Daoy (cell line): ENCODE measurements around the gene MIPEP. TPM values are rescaled to one million over a fixed set of nuclear protein-coding genes. Genes with fewer than 3 reads are reported as not detected.
"Not testable (repeated sequence)": the region's sequence is repeated elsewhere in the genome, so short reads cannot be mapped to it uniquely, and the experiment has no call there.

ENCODE experiments used
- DNase-seq: peaks from one replicate; pipeline ENCODE4 v3.0.0-alpha.2; 2015; ENCODE audit warnings: low read depth
- total RNA-seq: library from RNA; depleted of rRNA; stranded (reverse); fragments of >200 nt; shearing (Covaris generic); gene quantifications from 2 replicates; pipeline ENCODE4 v1.2.3, GENCODE V29; 2014; rRNA removed

The MIPEP gene
- 15.5 and 22.9 TPM in 2 replicates for total RNA-seq

GRCh38 chr13:23888658-23889614, at the start of gene MIPEP:
MIPEP (minus strand) TSS chr13:23889400; CDS start chr13:23889320, 80 bp downstream.
- DNase-seq: peak; percentile 96

GRCh38 chr13:23934520-23934919, 45.3 kb upstream of the MIPEP start:
- DNase-seq: no peak

DNA sequence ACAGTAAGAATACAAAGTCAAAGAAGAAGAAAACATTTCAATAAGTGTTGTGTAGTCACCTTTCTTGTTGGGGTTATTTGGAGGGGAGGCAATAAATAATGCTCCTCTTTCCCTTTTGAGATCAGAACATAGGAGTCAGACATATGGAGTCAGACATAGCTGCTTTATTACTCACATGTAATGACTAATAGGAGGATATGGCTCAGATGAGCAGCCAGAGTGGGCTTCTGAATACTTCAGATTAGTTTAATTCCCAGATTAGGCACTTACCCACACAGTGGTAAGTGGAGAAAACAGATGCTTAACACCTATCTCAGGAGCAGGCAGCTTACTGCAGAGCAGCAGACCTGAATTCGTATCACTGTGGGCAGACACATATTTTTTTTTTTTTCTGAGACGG, 39.8 kb upstream of the MIPEP start:
- DNase-seq: peak; percentile 58

- DNase-seq: no peak
Measured at GRCh38 chr13:23923031-23923430, 33.8 kb upstream of the MIPEP start.

DNA sequence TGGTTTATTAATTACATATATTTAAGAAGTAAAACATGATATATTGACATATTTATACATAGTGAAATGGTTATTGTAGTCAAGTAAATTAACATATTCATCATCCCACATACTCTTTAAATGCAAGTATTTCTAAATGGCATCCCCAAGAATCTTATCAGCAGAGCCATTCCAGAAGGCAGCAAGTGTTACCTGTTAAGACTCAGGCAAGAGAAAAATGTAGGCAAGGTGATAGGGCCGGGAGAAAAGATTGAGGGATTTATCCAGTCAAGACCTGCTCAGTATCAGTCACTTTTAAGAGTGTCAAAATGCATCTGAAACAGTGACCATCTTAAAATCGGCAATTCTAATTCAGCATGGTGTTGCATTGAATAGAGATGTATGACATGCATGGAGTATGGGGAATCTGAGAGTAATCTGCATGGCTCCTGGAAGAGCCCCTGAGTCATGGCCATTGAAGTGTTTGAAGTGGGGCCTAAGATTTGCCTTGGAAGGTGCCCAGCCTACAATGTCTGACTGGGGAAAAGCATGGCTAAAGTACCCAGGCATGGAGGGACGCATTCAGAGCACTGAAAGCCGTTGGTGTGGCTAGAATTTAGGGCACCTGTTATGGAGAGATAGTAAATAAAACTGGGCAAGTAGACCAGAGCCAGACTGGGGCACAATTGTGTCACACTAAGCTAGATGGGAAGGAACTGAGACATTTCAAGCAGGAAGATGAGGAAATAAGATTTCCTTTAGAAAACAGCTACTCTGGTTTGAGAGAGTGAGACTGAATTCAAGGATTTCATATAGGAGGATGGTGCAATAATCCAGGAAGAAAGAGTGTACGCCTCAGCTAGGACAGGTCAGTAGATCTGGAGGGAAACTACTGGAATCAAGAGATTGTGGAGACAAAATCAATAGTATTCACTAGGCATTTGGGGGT, 33.1 kb upstream of the MIPEP start:
- peak; percentile 27 for DNase-seq

DNA sequence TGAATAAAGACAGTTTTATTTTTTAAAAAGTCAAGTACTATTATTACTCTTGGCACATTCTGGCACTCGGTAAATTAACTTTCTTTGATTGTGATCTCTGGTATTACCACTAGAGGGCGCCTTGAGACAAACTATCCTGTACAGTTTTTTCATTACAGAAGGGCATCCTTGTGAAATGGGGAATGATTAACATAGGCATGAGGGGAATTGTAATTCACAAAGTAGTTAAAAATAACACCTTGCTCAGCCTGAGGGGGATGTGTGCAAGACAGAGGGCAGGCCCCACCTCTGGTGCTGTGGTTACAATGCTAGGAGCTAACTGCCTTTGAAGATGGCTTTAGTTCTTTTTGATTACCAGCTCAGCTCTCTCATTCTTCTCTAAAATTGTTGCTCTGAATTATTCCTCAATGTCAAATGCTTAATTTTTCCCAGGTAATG, 32.3 kb upstream of the MIPEP start:
- DNase-seq: peak; percentile 17

GRCh38 chr13:23919006-23919405, 29.8 kb upstream of the MIPEP start:
- DNase-seq: no peak

DNA sequence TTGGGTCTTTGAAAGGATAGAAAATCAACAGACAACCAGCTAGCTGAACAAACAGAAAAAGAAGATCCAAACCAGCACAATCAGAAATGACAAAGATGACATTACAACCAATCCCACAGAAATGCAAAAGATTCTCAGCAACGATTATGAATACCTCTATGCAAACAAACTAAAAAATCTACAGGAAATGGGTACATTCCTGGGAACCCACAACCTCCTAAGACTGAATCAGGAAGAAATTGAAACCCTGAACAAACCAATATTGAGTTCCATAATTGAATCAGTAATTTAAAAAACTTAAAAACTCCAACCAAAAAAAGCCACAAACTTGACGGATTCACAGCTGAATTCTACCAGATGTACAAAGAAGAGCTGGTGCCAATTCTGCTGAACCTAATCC, 29.0 kb upstream of the MIPEP start:
- DNase-seq: no peak

DNA sequence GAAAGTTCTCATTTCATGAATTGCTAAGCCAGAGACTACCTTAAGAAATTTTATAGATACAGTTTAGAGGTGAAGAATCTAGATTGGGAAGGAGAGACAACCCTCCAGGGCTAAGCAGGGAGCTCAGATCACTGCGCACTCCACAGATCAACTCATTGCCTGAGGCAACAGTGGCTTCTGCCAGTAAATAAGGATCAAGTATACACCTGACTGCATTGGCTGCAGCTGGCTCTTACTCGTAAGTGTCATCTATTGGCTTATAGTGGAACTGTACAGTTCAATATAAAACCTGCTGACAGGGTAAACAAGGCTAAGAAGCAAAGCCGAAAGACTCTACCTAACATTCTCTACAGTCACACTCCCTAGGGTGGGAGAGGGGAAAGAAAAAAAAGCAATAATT, 26.1 kb upstream of the MIPEP start:
- no peak for DNase-seq

- DNase-seq: no peak
Measured at GRCh38 chr13:23912469-23912868, 23.3 kb upstream of the MIPEP start.

DNA sequence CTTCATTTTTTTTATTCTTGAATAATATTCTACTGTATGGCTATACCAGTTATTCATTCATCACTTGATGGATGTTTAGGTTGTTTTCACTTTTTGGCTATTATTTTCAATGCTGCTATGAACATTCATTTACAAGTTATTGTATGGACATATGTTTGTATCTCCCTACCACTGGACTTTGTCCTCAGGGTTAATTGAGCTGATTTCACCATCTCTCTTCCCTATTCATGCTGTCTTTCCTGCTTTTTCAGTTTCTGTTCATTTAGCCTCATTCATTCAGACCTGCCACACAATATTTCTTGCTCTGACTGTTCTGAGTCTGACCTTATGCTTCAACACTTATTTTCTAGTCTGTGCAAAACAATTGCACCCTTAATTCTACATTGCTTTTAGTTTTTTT, 20.4 kb upstream of the MIPEP start:
- no peak for DNase-seq

GRCh38 chr13:23905766-23906165, 16.6 kb upstream of the MIPEP start:
- DNase-seq: no peak

- DNase-seq: no peak
Measured at GRCh38 chr13:23903906-23904280, 14.7 kb upstream of the MIPEP start.

DNA sequence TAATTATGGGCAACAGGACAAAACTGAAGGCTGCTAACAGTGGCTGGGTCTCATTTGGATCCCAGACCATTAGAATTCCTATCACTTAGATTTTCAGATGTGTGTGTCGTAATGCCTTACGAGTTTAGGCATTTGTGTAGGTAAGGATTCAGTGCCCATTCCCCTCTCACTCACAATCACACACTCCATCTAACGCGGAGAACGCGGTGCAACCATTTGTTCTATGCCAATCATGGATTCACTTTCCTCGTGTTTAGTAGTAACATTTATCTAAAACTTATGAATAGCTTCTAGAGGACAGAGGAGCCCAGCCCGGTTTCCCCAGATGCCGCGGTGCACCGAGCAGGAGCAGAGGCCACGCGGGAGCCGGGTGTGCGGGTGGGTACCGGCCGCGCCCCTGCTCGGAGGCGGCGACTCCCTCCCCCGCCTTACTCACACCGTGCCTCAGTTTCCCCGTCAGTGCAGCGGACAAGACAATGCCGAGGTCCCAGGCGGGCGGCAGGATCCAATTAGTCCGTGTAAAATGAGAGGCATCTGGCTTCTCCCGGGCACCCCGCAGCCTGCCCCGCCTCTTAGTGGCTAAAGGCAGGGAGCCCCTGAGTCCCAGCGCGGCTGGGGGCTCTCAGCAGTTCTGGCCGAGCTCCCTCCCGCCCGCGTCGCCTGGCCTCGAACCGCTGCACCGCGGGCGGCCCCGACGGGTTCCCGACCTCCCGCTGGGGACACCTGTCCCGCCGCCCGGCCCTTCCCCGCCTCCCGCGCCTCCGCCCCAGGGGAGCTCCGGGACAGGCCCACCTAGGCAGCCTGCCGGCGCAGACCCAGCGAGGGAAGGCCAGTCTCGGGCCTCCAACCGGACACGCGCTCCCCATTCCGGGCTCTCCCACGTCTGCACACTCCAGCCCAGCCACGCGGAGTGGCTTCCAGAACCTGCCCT, 14.0 kb upstream of the MIPEP start:
- DNase-seq: no peak

GRCh38 chr13:23901365-23901764, 12.2 kb upstream of the MIPEP start:
- DNase-seq: no peak

GRCh38 chr13:23899555-23899954, 10.4 kb upstream of the MIPEP start:
- DNase-seq: peak; percentile 23

GRCh38 chr13:23898101-23898500, 8.9 kb upstream of the MIPEP start:
- DNase-seq: no peak

GRCh38 chr13:23897452-23897919, 8.3 kb upstream of the MIPEP start, which contains the start of gene C1QTNF9B:
C1QTNF9B (minus strand) TSS chr13:23897502.
- not testable (repeated sequence) for DNase-seq

- DNase-seq: not testable (repeated sequence)
Measured at GRCh38 chr13:23894746-23895145, 5.5 kb upstream of the MIPEP start.

- not testable (repeated sequence) for DNase-seq
Measured at GRCh38 chr13:23893791-23894190, 4.6 kb upstream of the MIPEP start.
